Endothelial cell of umbilical vein (primary cell): ENCODE results near the gene SRGAP3. TPM values are rescaled to one million over a fixed set of nuclear protein-coding genes. Genes with fewer than 3 reads are reported as not detected.
"Not testable (repeated sequence)": the region's sequence is repeated elsewhere in the genome, so short reads cannot be mapped to it uniquely, and the experiment has no call there.

Experiments
- BruUV-seq: library from RNA; stranded (reverse); fragments of 400-500 nt; replicated peaks from 2 replicates; lab custom pipeline; 2021; lab: Mats Ljungman, UMichigan
- CTCF ChIA-PET: fragments of 300-600, 350-600 bp; sonication (Branson Sonifier 250); formaldehyde crosslinking; loops from one replicate; lab custom pipeline; 2021; ENCODE audit warnings: antibody characterized with exemption, inconsistent platforms; lab: Charles Lee
- POLR2A ChIA-PET: fragments of 300-600, 350-600 bp; sonication (Branson Sonifier 250); formaldehyde crosslinking; loops from one replicate; lab custom pipeline; 2021; ENCODE audit warnings: antibody characterized with exemption, inconsistent platforms; lab: Charles Lee
- DNase-seq: peaks from one replicate; pipeline ENCODE4 v3.0.0-alpha.2; 2011; ENCODE audit warnings: low read depth, low spot score
- FAIRE-seq: peaks from 2 replicates; lab custom pipeline; 2011; peaks lifted over from hg19 to GRCh38; lab: Jason Lieb, UNC
- H2AFZ ChIP-seq: 2 replicates; pipeline ENCODE4 v1.6.0; 2012; ENCODE audit warnings: low read depth, low read length, control low read depth, inconsistent platforms
- H3K27ac ChIP-seq: 2 replicates; pipeline ENCODE4 v1.5.1; 2011; ENCODE audit warnings: low read depth, mild to moderate bottlenecking, control low read depth, low read length, moderate library complexity; ENCODE audit not compliant: insufficient read depth
- H3K27me3 ChIP-seq, 2 experiments: 2 replicates each; pipeline versions ENCODE4 v1.6.0 to v1.6.1; 2011; ENCODE audit warnings: low read length in 2 of 2, mixed read lengths in 1 of 2; ENCODE audit not compliant: control insufficient read depth in 2 of 2, insufficient read depth in 2 of 2
- H3K36me3 ChIP-seq, 2 experiments: 2 replicates in 1 of 2; 3 replicates in 1 of 2; pipeline ENCODE4 v1.5.1; 2011; ENCODE audit warnings: low read length in 2 of 2, mild to moderate bottlenecking in 1 of 2, moderate library complexity in 1 of 2; ENCODE audit not compliant: control insufficient read depth in 2 of 2, insufficient read depth in 2 of 2; ENCODE audit errors: extremely low read depth in 1 of 2
- H3K4me1 ChIP-seq: 3 replicates; pipeline ENCODE4 v1.5.1; 2011; ENCODE audit warnings: mild to moderate bottlenecking, low read length; ENCODE audit not compliant: control insufficient read depth, insufficient read depth; ENCODE audit errors: extremely low read depth
- H3K4me2 ChIP-seq: 2 replicates; pipeline ENCODE4 v1.6.1; 2011; ENCODE audit warnings: low read length, control low read depth, mixed read lengths; ENCODE audit not compliant: insufficient read depth
- H3K4me3 ChIP-seq, 3 experiments: fragments of 200-600 bp in 1 of 3; sonication (generic), shearing (Covaris generic) in 1 of 3; replicated peaks in 1 of 3; 2 replicates each; pipeline ENCODE4 v1.5.1; 2011 to 2016; ENCODE audit warnings: control low read depth in 3 of 3, low read length in 3 of 3, mild to moderate bottlenecking in 2 of 3, inconsistent platforms in 1 of 3, low read depth in 1 of 3, moderate library complexity in 1 of 3; ENCODE audit not compliant: insufficient read depth in 1 of 3
- H3K79me2 ChIP-seq: 2 replicates; pipeline ENCODE4 v1.6.0; 2012; ENCODE audit warnings: low read length, inconsistent platforms; ENCODE audit not compliant: control insufficient read depth, insufficient read depth
- H3K9ac ChIP-seq: replicated peaks from 2 replicates; pipeline ENCODE3; 2011; ENCODE audit warnings: low read length, control low read depth; ENCODE audit not compliant: insufficient read depth; ENCODE audit errors: extremely low read depth
- H3K9me1 ChIP-seq: replicated peaks from 3 replicates; pipeline ENCODE4 v1.6.0; 2011; ENCODE audit warnings: mild to moderate bottlenecking, low read length; ENCODE audit not compliant: control insufficient read depth, insufficient read depth; ENCODE audit errors: extremely low read depth
- H3K9me3 ChIP-seq: replicated peaks from 2 replicates; pipeline ENCODE4 v1.5.1; 2012; ENCODE audit warnings: low read length, inconsistent platforms; ENCODE audit not compliant: control insufficient read depth, insufficient read depth
- H4K20me1 ChIP-seq: replicated peaks from 2 replicates; pipeline ENCODE3; 2011; ENCODE audit warnings: mild to moderate bottlenecking, low read length; ENCODE audit not compliant: control insufficient read depth, insufficient read depth; ENCODE audit errors: extremely low read depth
- CTCF ChIP-seq, 2 donors: IDR thresholded peaks; 1 replicate in 1 of 2; 2 replicates in 1 of 2; pipeline ENCODE4 v1.5.1; 2011; ENCODE audit warnings: low read length in 2 of 2, mild to moderate bottlenecking in 2 of 2, moderate library complexity in 2 of 2, control low read depth in 1 of 2, inconsistent platforms in 1 of 2, low read depth in 1 of 2; ENCODE audit not compliant: insufficient read depth in 1 of 2; ENCODE audit errors: extremely low read depth in 1 of 2
- EZH2 ChIP-seq: IDR thresholded peaks from 2 replicates; pipeline ENCODE4 v1.6.1; 2012; ENCODE audit warnings: borderline replicate concordance, low read depth, mild to moderate bottlenecking, moderate library complexity, low read length, inconsistent platforms; ENCODE audit not compliant: severe bottlenecking
- FOS ChIP-seq: IDR thresholded peaks from 2 replicates; pipeline ENCODE4 v1.6.1; 2011; ENCODE audit warnings: mild to moderate bottlenecking, low read length, moderate library complexity, borderline replicate concordance; ENCODE audit not compliant: insufficient read depth
- GATA2 ChIP-seq: IDR thresholded peaks from 2 replicates; pipeline ENCODE4 v1.7.0; 2011; ENCODE audit warnings: low read depth, mild to moderate bottlenecking, moderate library complexity, mixed read lengths, low read length; ENCODE audit not compliant: insufficient read length, insufficient read depth
- JUN ChIP-seq: IDR thresholded peaks from 2 replicates; pipeline ENCODE4 v1.6.1; 2011; ENCODE audit warnings: borderline replicate concordance, low read depth; ENCODE audit not compliant: insufficient read length, insufficient read depth
- MYC ChIP-seq: IDR thresholded peaks from one replicate; pipeline ENCODE4 v1.6.1; 2011; ENCODE audit warnings: mild to moderate bottlenecking, low read depth, low read length
- POLR2A ChIP-seq: IDR thresholded peaks from 2 replicates; pipeline ENCODE4 v1.6.1; 2012; ENCODE audit warnings: low read depth, mild to moderate bottlenecking, control low read depth, low read length
- POLR2AphosphoS5 ChIP-seq: IDR thresholded peaks from 2 replicates; pipeline ENCODE4 v1.6.1; 2012; ENCODE audit warnings: low read depth, mild to moderate bottlenecking, control low read depth, low read length, moderate library complexity; ENCODE audit not compliant: insufficient read depth
- dilution Hi-C: fragments of 300-500 bp; cut with MboI; formaldehyde crosslinking; loops from one replicate; pipeline ENCODE4 v1.15.0; 2019; ENCODE audit warnings: low sequenced_read_pairs; ENCODE audit not compliant: extremely low pct_ligation_motif_present
- intact Hi-C: fragments of 100-400 bp; cut with micrococcal nuclease; formaldehyde crosslinking; loops from one replicate; pipeline ENCODE4 v1.10.0; 2022
- polyA plus RNA-seq, 4 experiments: library from polyadenylated mRNA; depleted of rRNA in 3 of 4; stranded (reverse) in 3 of 4; unstranded in 1 of 4; fragments of >200 nt; gene quantifications; 2 replicates each; pipeline versions ENCODE4 v1.2.1 to v1.2.3, GENCODE V29; 2011 to 2012; ENCODE audit warnings: missing spikeins in 1 of 4
- total RNA-seq: library from RNA; stranded (reverse); gene quantifications from 2 replicates; pipeline ENCODE4 v1.2.3, GENCODE V29; 2021
- TF ChIP-seq, protein P1 (sequence below): IDR thresholded peaks from 2 replicates; pipeline ENCODE4 v1.6.1; 2011; ENCODE audit not compliant: insufficient read depth, insufficient read length

The SRGAP3 gene
- total and polyA plus RNA-seq, 2 donors (not counting 3 experiments of a cell fraction or from before 2014, with no cell fraction given): 0.06 TPM; not detected in 1

GRCh38 chr3:9087831-9088413 is 161.5 kb downstream of the SRGAP3 start:
- Histone ChIP-seq H3K27me3 (no peaks in the 10 kb centered on the region), H4K20me1 (no peaks in the 10 kb centered on the region), H3K4me1 (no peaks in the 10 kb centered on the region), H3K4me3 (no peak overlapping the region), H3K79me2 (no peaks in the 10 kb centered on the region), H3K9ac (no peak overlapping the region), H3K36me3 (no peaks in the 10 kb centered on the region), H3K9me1 (no peaks in the 10 kb centered on the region), H2AFZ (no peak overlapping the region), H3K27ac (no peak overlapping the region), H3K9me3 (no peaks in the 10 kb centered on the region), H3K4me2 (no peak overlapping the region)
- dilution Hi-C loops: no loop called here
- CTCF ChIA-PET: interaction anchor here (1.1 kb wide), 1 partner anchor 9 kb away, joined by 3 read pairs; no protein-coding TSS in a partner anchor
- FAIRE-seq (no peak), DNase-seq (no peak)
- no TSS peak for BruUV-seq
- POLR2A ChIA-PET: no interaction called here
- intact Hi-C loops: no loop called here
- no peak for TF ChIP-seq EZH2
- TF ChIP-seq GATA2: no peak
- no peak for TF ChIP-seq MYC
- TF ChIP-seq FOS: no peak
- no peak for TF ChIP-seq POLR2A
- TF ChIP-seq POLR2AphosphoS5: no peak
- TF ChIP-seq JUN: no peak
- TF ChIP-seq, protein P1, sequence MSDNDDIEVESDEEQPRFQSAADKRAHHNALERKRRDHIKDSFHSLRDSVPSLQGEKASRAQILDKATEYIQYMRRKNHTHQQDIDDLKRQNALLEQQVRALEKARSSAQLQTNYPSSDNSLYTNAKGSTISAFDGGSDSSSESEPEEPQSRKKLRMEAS: no peak
- no peak for TF ChIP-seq CTCF (IDR thresholded peaks at IDR 0.05; ENCODE audit: extremely low read depth in 1 of 2, insufficient read depth in 1 of 2, low read depth in 1 of 2, low read length in 2 of 2)

GRCh38 chr3:9085428-9085827 is 164.0 kb downstream of the SRGAP3 start:
- H3K9ac ChIP-seq, H2AFZ ChIP-seq, dilution Hi-C loops, H3K36me3 ChIP-seq, H4K20me1 ChIP-seq, H3K79me2 ChIP-seq, FAIRE-seq, H3K9me1 ChIP-seq, POLR2A ChIA-PET, H3K4me2 ChIP-seq, H3K4me1 ChIP-seq, H3K27me3 ChIP-seq, H3K4me3 ChIP-seq, H3K9me3 ChIP-seq, BruUV-seq, DNase-seq, H3K27ac ChIP-seq, intact Hi-C loops: not testable (repeated sequence)
- CTCF ChIA-PET: interaction anchor here (1.2 kb wide), 1 partner anchor 98 kb away, joined by 4 read pairs; no protein-coding TSS in a partner anchor
